Gastroesophageal sphincter (tissue), 4 donors: Measurements from ENCODE around the gene AP2B1. TPM values are rescaled to one million over a fixed set of nuclear protein-coding genes. Genes with fewer than 3 reads are reported as not detected.
A peak's percentile ranks its signal among the peaks of the same experiment; 100 is the strongest.

Experiments used
- ATAC-seq: fragments of 150-250 bp; one replicate; pipeline ENCODE4 v1.9.1; 2016; ENCODE audit warnings: mild to moderate bottlenecking, moderate library complexity
- H3K27ac ChIP-seq, 4 donors: fragments of 200-600 bp; sonication (generic) in 3 of 4; 1 replicate in 3 of 4; 2 replicates in 1 of 4; pipeline ENCODE4 v1.5.1; 2016 to 2019
- H3K27me3 ChIP-seq: fragments of 200-600 bp; sonication (generic); one replicate; pipeline ENCODE4 v1.5.1; 2019
- H3K36me3 ChIP-seq, 2 donors: fragments of 200-600 bp; sonication (generic); one replicate each; pipeline ENCODE4 v1.5.1; 2019; ENCODE audit warnings: control low read depth in 1 of 2
- H3K4me1 ChIP-seq, 3 donors: fragments of 200-600 bp; sonication (generic); 1 replicate in 2 of 3; 2 replicates in 1 of 3; pipeline ENCODE4 v1.5.1; 2016 to 2019; ENCODE audit warnings: control low read depth in 2 of 3
- H3K4me3 ChIP-seq, 2 donors: fragments of 200-600 bp; sonication (generic); one replicate each; pipeline ENCODE4 v1.5.1; 2019; ENCODE audit warnings: mild to moderate bottlenecking in 1 of 2, moderate library complexity in 1 of 2
- H3K9me3 ChIP-seq, 3 donors: fragments of 200-600 bp; sonication (generic); one replicate each; pipeline ENCODE4 v1.5.1; 2017 to 2019; ENCODE audit warnings: control low read depth in 2 of 3
- EP300 ChIP-seq: sonication (generic); formaldehyde crosslinking; IDR thresholded peaks from one replicate; pipeline ENCODE4 v1.6.1; 2017; ENCODE audit warnings: antibody characterized with exemption, mild to moderate bottlenecking
- POLR2A ChIP-seq, 2 donors: fragments of 450-650 bp; IDR thresholded peaks; one replicate each; pipeline ENCODE4 v1.6.1; 2017; ENCODE audit warnings: antibody characterized with exemption in 2 of 2, mild to moderate bottlenecking in 2 of 2, moderate library complexity in 1 of 2
- POLR2AphosphoS5 ChIP-seq: sonication (generic); formaldehyde crosslinking; IDR thresholded peaks from one replicate; pipeline ENCODE4 v1.6.1; 2017; ENCODE audit warnings: antibody characterized with exemption
- WGBS, 2 donors: methylation state at CpG; one replicate each; pipeline ENCODE4 v1.1.5; 2018; ENCODE audit warnings: low coverage in 1 of 2; 5-methylcytosine and 5-hydroxymethylcytosine counted together
- total RNA-seq, 4 donors: library from RNA; depleted of rRNA; stranded (reverse); fragments of >200 nt; gene quantifications; one replicate each; pipeline ENCODE4 v1.1.0, GENCODE V29; 2016
- TF ChIP-seq, protein P1 (sequence below), 4 experiments: fragments of 200-600 bp in 2 of 4; fragments of 450-650 bp in 2 of 4; sonication (generic) in 1 of 4; IDR thresholded peaks; one replicate each; pipeline ENCODE4 v1.5.1; 2017 to 2019; ENCODE audit warnings: antibody characterized with exemption in 4 of 4, mild to moderate bottlenecking in 2 of 4, moderate library complexity in 2 of 4

Gene AP2B1
- total RNA-seq, 4 donors from 2014 or later, result 104 to 383 (median 185) TPM

DNA sequence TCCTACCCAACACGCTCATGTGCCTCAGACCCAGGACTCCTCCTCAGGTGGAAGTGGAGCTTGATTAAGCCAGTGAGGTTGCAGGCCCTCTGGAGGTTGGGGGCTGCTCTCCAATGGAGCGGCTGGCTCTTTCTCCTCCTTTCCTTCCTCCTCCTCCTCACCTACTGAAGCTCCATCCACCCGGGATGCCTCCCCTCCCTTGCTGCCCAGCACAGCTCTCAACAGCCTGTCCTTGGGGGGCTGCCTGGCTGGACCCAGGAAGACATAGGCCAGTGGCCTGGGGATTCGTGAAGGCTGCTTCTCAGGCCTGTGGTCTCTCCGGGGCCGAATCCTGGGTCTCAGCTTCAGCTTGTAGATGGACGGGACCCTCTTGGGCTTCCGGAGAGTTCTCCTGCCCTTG, 157.7 kb downstream of the AP2B1 start:
- WGBS, 2 donors, result 50 to 80% methylated on average over 1 of the region's 8 CpGs
- TF ChIP-seq, protein P1, sequence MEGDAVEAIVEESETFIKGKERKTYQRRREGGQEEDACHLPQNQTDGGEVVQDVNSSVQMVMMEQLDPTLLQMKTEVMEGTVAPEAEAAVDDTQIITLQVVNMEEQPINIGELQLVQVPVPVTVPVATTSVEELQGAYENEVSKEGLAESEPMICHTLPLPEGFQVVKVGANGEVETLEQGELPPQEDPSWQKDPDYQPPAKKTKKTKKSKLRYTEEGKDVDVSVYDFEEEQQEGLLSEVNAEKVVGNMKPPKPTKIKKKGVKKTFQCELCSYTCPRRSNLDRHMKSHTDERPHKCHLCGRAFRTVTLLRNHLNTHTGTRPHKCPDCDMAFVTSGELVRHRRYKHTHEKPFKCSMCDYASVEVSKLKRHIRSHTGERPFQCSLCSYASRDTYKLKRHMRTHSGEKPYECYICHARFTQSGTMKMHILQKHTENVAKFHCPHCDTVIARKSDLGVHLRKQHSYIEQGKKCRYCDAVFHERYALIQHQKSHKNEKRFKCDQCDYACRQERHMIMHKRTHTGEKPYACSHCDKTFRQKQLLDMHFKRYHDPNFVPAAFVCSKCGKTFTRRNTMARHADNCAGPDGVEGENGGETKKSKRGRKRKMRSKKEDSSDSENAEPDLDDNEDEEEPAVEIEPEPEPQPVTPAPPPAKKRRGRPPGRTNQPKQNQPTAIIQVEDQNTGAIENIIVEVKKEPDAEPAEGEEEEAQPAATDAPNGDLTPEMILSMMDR (IDR thresholded peaks at IDR 0.05), result no peak
- TF ChIP-seq EP300 (no peak), POLR2AphosphoS5 (no peak), POLR2A (IDR thresholded peaks at IDR 0.05) (no peak)
- Histone ChIP-seq H3K4me3 (no peak overlapping the region), H3K9me3 (no peaks in the 10 kb centered on the region), H3K36me3 (no peaks in the 10 kb centered on the region), H3K27me3 (peaks cover 82% of the 10 kb centered on the region), H3K27ac (no peak overlapping the region), H3K4me1 (peaks cover 0 to 40% (median 6%) of the 10 kb centered on the region in 3 donors)
- no peak for ATAC-seq

DNA sequence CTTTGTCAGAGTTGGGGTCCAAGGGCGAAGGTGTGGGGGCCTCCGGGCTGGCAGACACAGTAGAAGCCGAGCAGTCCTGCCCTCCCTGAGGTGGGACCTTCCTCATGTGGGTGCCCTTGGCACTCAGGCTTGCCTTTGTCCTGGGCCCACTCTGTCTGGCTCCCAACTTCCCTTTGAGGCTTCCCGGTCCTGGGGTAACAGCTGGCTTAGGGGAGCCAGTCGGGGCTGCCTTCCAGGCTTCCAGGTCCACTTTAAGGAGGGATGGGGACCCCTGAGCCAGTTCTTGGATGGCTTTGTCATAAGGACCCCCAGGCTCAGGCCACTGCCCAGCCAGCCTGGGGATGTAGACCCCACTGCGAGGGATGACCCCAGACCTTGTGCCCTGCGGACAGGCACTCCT, 158.1 kb downstream of the AP2B1 start:
- Histone ChIP-seq H3K4me1 (peaks cover 0 to 44% (median 10%) of the 10 kb centered on the region in 3 donors), H3K36me3 (no peaks in the 10 kb centered on the region), H3K9me3 (no peaks in the 10 kb centered on the region), H3K27me3 (peaks cover 82% of the 10 kb centered on the region), H3K4me3 (no peak overlapping the region), H3K27ac (no peak overlapping the region)
- TF ChIP-seq POLR2AphosphoS5, result no peak
- TF ChIP-seq POLR2A (IDR thresholded peaks at IDR 0.05), result no peak
- TF ChIP-seq EP300, result no peak
- TF ChIP-seq, protein P1 (IDR thresholded peaks at IDR 0.05), result no peak
- ATAC-seq, result no peak
- no CpG with 5 or more reads among the region's 7 CpGs for WGBS, 2 donors

DNA sequence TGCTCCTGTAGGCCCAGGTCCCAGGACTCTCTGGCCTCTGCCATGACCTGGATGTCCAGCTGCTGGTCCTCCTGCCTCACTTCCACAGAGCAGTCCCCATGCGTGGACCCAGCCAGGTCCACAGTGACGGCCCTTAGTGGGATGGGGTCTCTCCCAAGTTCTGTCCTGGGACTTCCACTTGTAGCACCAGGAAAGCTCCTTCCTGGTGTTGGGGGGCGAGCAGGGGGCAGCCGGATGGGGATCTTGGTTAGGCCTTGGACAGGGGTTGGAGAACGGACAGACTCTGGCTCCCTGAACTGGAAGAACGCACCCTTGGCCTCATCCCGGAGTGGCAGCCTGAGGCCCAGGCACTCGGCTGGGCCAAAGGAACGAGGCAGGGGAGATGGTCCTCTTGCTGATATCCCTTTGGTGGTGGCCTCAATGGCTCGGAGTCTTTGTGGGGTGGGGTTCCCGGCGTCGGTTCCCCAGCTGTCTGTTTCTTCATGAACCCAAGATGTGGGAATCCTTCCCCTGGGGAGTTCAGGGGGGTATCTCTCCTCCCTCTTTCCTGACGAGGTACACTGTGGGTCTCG, 158.7 kb downstream of the AP2B1 start:
- H3K9me3 ChIP-seq, result no peaks in the 10 kb centered on the region
- no peak for ATAC-seq
- H3K4me3 ChIP-seq, result no peak overlapping the region
- H3K27me3 ChIP-seq, result peaks cover 79% of the 10 kb centered on the region
- peaks cover 0 to 48% (median 11%) of the 10 kb centered on the region in 3 donors for H3K4me1 ChIP-seq
- H3K27ac ChIP-seq, result no peak overlapping the region
- WGBS, 2 donors, result 91% methylated on average over 6 of the region's 15 CpGs; no CpG with 5 or more reads in 1 of the 2 donors
- TF ChIP-seq, protein P1 (IDR thresholded peaks at IDR 0.05), result no peak
- TF ChIP-seq POLR2A (IDR thresholded peaks at IDR 0.05) (no peak), POLR2AphosphoS5 (no peak), EP300 (no peak)
- H3K36me3 ChIP-seq, result no peaks in the 10 kb centered on the region

DNA sequence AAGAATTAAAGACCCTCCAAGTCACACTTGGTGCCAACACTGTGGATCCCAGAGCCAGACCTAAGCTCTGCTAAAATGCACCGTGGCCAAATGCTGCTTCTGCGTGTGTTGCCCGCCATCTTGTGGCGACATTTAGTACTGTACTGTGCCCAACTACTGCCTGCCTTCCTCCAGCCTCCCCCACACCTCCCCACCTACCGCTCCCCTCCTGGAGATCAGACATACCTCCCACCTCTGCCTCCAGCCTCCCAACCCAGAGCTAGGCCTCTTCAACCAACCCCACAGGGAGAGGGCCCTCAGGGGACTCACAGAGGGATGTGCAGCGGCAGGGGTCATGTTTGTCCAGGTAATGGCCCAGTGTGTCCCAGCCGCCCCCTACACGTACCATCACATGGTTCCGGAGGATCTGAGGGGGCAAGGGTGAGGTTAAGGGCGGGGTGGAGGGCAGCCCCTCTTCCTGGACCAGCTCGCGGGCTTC, 160.5 kb downstream of the AP2B1 start:
- ATAC-seq, result peak; percentile 78
- WGBS, 2 donors, result 0 to 7% methylated on average over 3 to 4 of the region's 12 CpGs
- peaks cover 0 to 47% (median 8%) of the 10 kb centered on the region in 3 donors for H3K4me1 ChIP-seq
- no peaks in the 10 kb centered on the region for H3K36me3 ChIP-seq
- H3K27me3 ChIP-seq, result peaks cover 62% of the 10 kb centered on the region
- H3K4me3 ChIP-seq, result no peak overlapping the region
- no peak overlapping the region for H3K27ac ChIP-seq
- no peaks in the 10 kb centered on the region for H3K9me3 ChIP-seq
- TF ChIP-seq POLR2AphosphoS5 (no peak), POLR2A (IDR thresholded peaks at IDR 0.05) (no peak), EP300 (no peak)
- TF ChIP-seq, protein P1 (IDR thresholded peaks at IDR 0.05), result peak in 3 of 4 experiments; percentile 85 to 97 (median 94)

DNA sequence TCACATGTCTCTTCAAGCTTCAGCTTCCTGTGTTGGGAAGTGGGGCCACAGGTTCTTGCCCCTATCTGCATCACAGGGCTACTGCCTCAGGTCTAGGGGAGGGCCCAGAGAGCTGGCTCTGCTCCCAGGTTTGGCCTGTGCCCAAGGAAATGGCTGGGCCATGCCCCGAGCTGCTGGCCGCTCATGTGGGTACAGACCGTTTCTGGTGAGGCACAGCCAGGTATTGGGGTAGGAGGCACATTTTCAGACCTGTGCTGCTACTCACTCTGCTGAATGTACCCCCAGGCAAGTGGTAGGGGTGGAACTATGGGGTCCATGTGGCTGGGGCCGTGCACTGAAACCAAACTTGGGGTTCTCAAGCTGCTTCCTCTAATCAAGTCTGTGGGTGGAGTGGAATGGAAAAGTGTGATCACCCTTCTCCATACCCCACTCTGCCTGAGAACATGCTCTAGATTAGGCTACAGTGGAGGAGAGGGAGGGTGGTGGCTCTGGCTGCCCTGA, 161.3 kb downstream of the AP2B1 start:
- TF ChIP-seq EP300, result no peak
- no peak for TF ChIP-seq POLR2AphosphoS5
- TF ChIP-seq POLR2A (IDR thresholded peaks at IDR 0.05), result no peak
- TF ChIP-seq, protein P1 (IDR thresholded peaks at IDR 0.05), result no peak

More for the DNA sequence above, 161.3 kb downstream of the AP2B1 start:
- Histone ChIP-seq H3K4me3 (no peak overlapping the region), H3K4me1 (peaks cover 0 to 55% (median 16%) of the 10 kb centered on the region in 3 donors), H3K9me3 (no peaks in the 10 kb centered on the region), H3K27me3 (peaks cover 54% of the 10 kb centered on the region), H3K27ac (no peak overlapping the region), H3K36me3 (no peaks in the 10 kb centered on the region)
- ATAC-seq, result no peak
- WGBS, 2 donors, result 20% methylated on average over 2 of the region's 4 CpGs; no CpG with 5 or more reads in 1 of the 2 donors
